NT2/D1 (cell line): ENCODE results near the gene ABCC8.

Experiments
- YY1 ChIP-seq: IDR thresholded peaks from 2 replicates; pipeline ENCODE4 v1.6.1; 2011; ENCODE audit not compliant: insufficient read length, insufficient read depth
- ZNF274 ChIP-seq: IDR thresholded peaks from 2 replicates; pipeline ENCODE4 v1.6.1; 2011; ENCODE audit warnings: mild to moderate bottlenecking, low read depth, low read length

- no peak for TF ChIP-seq YY1
- TF ChIP-seq ZNF274: no peak
Observed at GRCh38 chr11:17371614-17372013, 105.0 kb downstream of the ABCC8 start.
